K562 (cell line): ENCODE measurements around the gene UBE2L5. TPM values are rescaled to one million over a fixed set of nuclear protein-coding genes. Genes with fewer than 3 reads are reported as not detected.

Source experiments
- PHB ChIP-seq: fragments of 250-450 bp; sonication (Bioruptor Pico); IDR thresholded peaks from 2 replicates; pipeline ENCODE4 v1.5.0; 2021
- REST ChIP-seq, 2 experiments: fragments of 450-650 bp; formaldehyde crosslinking in 1 of 2; IDR thresholded peaks; 2 replicates each; pipeline versions ENCODE4 v1.4.0 to v1.6.1; 2014 to 2020; ENCODE audit warnings: mild to moderate bottlenecking in 2 of 2, borderline replicate concordance in 1 of 2, low read depth in 1 of 2
- U2AF2 ChIP-seq: fragments of 200-400 bp; formaldehyde crosslinking; optimal IDR thresholded peaks from 2 replicates; pipeline ENCODE3; 2017; ENCODE audit warnings: low read depth, mild to moderate bottlenecking, low read length
- polyA plus RNA-seq, 8 experiments: library from polyadenylated mRNA; depleted of rRNA in 4 of 8; stranded (reverse) in 5 of 8; unstranded in 3 of 8; fragments of >200 nt; fragmentation: Nextera tagmentation in 2 of 8; fragmentation: Illumina TruSeq in 1 of 8; extraction: Ambion mirVana in 2 of 8; extraction: Trizol in 1 of 8; gene quantifications; 2 replicates each; pipeline versions ENCODE4 v1.2.1 to v1.2.3, GENCODE V29; 2011 to 2014; ENCODE audit warnings: inconsistent platforms in 1 of 8, missing spikeins in 1 of 8
- total RNA-seq, 7 experiments: library from RNA; depleted of rRNA in 6 of 7; stranded (reverse); fragments of >200 nt in 6 of 7; fragmentation: Illumina TruSeq in 2 of 7; extraction: Trizol in 2 of 7; gene quantifications; 2 replicates each; pipeline versions ENCODE4 v1.2.1 to v1.2.3, GENCODE V29; 2011 to 2021; ENCODE audit warnings: low replicate concordance in 1 of 7
- TF ChIP-seq, protein P1 (sequence below): fragments of 450-650 bp; IDR thresholded peaks from 2 replicates; pipeline ENCODE4 v1.6.1; 2016; ENCODE audit warnings: mild to moderate bottlenecking, moderate library complexity

Gene UBE2L5
- total and polyA plus RNA-seq, 9 of the 15 experiments (the other 6 are each of a cell fraction or from before 2014, with no cell fraction given): 0.22 to 1.5 (median 0.86) TPM; not detected in 6

DNA sequence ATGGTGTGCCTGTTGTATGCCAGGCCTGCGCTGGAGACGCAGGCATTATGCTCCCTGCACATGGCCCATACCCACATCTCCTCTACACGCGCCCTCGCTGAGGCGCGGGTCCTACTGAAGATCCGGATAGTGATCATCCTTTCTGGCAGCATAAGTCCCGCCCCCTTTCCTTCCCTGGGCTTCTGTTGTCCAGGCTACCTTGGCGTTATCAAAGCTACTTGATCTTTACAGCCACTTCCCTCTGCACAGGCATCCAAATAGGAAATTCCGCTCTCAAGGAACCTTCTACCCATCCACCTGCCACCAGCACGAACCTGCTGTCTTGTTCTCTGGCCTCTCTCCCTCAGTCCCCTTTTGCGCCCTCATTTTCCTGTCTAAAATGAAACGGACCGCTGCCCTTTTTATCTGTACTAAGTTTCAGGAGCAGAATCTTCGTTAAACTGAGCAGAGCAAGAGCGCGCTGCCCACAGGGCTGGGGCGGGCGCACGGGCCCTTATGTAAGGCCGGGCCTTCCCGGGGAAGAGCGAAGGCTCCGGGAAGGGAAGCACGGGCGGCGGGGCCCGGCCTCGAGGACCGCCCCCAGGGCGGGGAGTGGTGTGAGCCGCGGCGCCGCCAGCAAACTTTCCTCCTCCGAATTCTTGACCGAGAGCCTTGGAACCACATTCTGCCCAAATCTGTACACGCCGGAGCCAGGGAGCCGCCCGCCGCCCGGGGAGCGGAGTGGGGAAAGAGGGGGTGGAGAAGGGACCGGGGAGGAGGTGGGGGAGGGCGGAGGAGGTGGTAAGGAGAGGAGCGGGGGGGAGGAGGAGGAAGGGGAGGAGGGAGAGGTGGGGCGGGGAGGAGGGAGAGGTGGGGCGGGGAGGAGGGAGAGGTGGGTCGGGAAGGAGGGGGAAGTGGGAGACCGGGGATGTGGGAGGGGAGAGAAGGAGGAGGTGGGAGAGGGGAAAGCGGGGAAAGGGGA lies 920 bp upstream of the UBE2L5 start (continued):
- TF ChIP-seq REST (IDR thresholded peaks at IDR 0.05; ENCODE audit: borderline replicate concordance): no peak
- no peak for TF ChIP-seq REST (CRISPR knock-in tag; IDR thresholded peaks at IDR 0.05; ENCODE audit: low read depth)
- no peak for TF ChIP-seq U2AF2
- no peak for TF ChIP-seq PHB (CRISPR knock-in tag)
- TF ChIP-seq, protein P1, sequence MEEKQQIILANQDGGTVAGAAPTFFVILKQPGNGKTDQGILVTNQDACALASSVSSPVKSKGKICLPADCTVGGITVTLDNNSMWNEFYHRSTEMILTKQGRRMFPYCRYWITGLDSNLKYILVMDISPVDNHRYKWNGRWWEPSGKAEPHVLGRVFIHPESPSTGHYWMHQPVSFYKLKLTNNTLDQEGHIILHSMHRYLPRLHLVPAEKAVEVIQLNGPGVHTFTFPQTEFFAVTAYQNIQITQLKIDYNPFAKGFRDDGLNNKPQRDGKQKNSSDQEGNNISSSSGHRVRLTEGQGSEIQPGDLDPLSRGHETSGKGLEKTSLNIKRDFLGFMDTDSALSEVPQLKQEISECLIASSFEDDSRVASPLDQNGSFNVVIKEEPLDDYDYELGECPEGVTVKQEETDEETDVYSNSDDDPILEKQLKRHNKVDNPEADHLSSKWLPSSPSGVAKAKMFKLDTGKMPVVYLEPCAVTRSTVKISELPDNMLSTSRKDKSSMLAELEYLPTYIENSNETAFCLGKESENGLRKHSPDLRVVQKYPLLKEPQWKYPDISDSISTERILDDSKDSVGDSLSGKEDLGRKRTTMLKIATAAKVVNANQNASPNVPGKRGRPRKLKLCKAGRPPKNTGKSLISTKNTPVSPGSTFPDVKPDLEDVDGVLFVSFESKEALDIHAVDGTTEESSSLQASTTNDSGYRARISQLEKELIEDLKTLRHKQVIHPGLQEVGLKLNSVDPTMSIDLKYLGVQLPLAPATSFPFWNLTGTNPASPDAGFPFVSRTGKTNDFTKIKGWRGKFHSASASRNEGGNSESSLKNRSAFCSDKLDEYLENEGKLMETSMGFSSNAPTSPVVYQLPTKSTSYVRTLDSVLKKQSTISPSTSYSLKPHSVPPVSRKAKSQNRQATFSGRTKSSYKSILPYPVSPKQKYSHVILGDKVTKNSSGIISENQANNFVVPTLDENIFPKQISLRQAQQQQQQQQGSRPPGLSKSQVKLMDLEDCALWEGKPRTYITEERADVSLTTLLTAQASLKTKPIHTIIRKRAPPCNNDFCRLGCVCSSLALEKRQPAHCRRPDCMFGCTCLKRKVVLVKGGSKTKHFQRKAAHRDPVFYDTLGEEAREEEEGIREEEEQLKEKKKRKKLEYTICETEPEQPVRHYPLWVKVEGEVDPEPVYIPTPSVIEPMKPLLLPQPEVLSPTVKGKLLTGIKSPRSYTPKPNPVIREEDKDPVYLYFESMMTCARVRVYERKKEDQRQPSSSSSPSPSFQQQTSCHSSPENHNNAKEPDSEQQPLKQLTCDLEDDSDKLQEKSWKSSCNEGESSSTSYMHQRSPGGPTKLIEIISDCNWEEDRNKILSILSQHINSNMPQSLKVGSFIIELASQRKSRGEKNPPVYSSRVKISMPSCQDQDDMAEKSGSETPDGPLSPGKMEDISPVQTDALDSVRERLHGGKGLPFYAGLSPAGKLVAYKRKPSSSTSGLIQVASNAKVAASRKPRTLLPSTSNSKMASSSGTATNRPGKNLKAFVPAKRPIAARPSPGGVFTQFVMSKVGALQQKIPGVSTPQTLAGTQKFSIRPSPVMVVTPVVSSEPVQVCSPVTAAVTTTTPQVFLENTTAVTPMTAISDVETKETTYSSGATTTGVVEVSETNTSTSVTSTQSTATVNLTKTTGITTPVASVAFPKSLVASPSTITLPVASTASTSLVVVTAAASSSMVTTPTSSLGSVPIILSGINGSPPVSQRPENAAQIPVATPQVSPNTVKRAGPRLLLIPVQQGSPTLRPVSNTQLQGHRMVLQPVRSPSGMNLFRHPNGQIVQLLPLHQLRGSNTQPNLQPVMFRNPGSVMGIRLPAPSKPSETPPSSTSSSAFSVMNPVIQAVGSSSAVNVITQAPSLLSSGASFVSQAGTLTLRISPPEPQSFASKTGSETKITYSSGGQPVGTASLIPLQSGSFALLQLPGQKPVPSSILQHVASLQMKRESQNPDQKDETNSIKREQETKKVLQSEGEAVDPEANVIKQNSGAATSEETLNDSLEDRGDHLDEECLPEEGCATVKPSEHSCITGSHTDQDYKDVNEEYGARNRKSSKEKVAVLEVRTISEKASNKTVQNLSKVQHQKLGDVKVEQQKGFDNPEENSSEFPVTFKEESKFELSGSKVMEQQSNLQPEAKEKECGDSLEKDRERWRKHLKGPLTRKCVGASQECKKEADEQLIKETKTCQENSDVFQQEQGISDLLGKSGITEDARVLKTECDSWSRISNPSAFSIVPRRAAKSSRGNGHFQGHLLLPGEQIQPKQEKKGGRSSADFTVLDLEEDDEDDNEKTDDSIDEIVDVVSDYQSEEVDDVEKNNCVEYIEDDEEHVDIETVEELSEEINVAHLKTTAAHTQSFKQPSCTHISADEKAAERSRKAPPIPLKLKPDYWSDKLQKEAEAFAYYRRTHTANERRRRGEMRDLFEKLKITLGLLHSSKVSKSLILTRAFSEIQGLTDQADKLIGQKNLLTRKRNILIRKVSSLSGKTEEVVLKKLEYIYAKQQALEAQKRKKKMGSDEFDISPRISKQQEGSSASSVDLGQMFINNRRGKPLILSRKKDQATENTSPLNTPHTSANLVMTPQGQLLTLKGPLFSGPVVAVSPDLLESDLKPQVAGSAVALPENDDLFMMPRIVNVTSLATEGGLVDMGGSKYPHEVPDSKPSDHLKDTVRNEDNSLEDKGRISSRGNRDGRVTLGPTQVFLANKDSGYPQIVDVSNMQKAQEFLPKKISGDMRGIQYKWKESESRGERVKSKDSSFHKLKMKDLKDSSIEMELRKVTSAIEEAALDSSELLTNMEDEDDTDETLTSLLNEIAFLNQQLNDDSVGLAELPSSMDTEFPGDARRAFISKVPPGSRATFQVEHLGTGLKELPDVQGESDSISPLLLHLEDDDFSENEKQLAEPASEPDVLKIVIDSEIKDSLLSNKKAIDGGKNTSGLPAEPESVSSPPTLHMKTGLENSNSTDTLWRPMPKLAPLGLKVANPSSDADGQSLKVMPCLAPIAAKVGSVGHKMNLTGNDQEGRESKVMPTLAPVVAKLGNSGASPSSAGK: peak; percentile 47
